ENCODE results near the gene RSAD1.

The RSAD1 gene

GRCh38 chr17:50531428-50532025, 52.9 kb downstream of the RSAD1 start:
- DNase-seq = no peak

GRCh38 chr17:50532452-50533024, 53.9 kb downstream of the RSAD1 start, which contains the start of gene EPN3:
TSS of gene EPN3 (plus strand) at chr17:50532735. CDS start at chr17:50536557, 3,822 bp downstream.
- no peaks in the 10 kb centered on the region for H3K27me3 ChIP-seq (ENCODE audit: insufficient read depth, low read depth, severe bottlenecking)
- H3K9me3 ChIP-seq (ENCODE audit: severe bottlenecking) = no peaks in the 10 kb centered on the region
- TF ChIP-seq CTCF (IDR thresholded peaks at IDR 0.05; ENCODE audit: low read depth, low read length) = peak; percentile 8; the same call in 1 of the 2 replicates
- H3K4me3 ChIP-seq (ENCODE audit: low read depth, low read length) = no peak within 1 kb of the TSS
- H3K36me3 ChIP-seq = no peaks in the 10 kb centered on the region
- H3K27ac ChIP-seq = no peak within 1 kb of the TSS
- no peak for DNase-seq

More at GRCh38 chr17:50531428-50532025, 52.9 kb downstream of the RSAD1 start:
- TF ChIP-seq CTCF (IDR thresholded peaks at IDR 0.05; ENCODE audit: low read depth, low read length) = no peak
- H3K4me3 ChIP-seq (ENCODE audit: low read depth, low read length) = no peak overlapping the region
- H3K27me3 ChIP-seq (ENCODE audit: insufficient read depth, low read depth, severe bottlenecking) = no peaks in the 10 kb centered on the region
- no peak overlapping the region for H3K27ac ChIP-seq
- no peaks in the 10 kb centered on the region for H3K9me3 ChIP-seq (ENCODE audit: severe bottlenecking)
- no peaks in the 10 kb centered on the region for H3K36me3 ChIP-seq

GRCh38 chr17:50533185-50533584, 54.5 kb downstream of the RSAD1 start:
- Histone ChIP-seq H3K4me3 (ENCODE audit: low read depth, low read length) (no peak overlapping the region), H3K27ac (no peak overlapping the region)
- no peak for DNase-seq

GRCh38 chr17:50533720-50534148, 55.1 kb downstream of the RSAD1 start:
- no peaks in the 10 kb centered on the region for H3K9me3 ChIP-seq (ENCODE audit: severe bottlenecking)
- H3K36me3 ChIP-seq = no peaks in the 10 kb centered on the region
- H3K27ac ChIP-seq = no peak overlapping the region
- H3K27me3 ChIP-seq (ENCODE audit: insufficient read depth, low read depth, severe bottlenecking) = no peaks in the 10 kb centered on the region
- no peak for TF ChIP-seq CTCF (IDR thresholded peaks at IDR 0.05; ENCODE audit: low read depth, low read length)
- no peak for DNase-seq
- H3K4me3 ChIP-seq (ENCODE audit: low read depth, low read length) = no peak overlapping the region

More at GRCh38 chr17:50533185-50533584, 54.5 kb downstream of the RSAD1 start:
- Histone ChIP-seq H3K27me3 (ENCODE audit: insufficient read depth, low read depth, severe bottlenecking) (no peaks in the 10 kb centered on the region), H3K9me3 (ENCODE audit: severe bottlenecking) (no peaks in the 10 kb centered on the region), H3K36me3 (no peaks in the 10 kb centered on the region)
- no peak for TF ChIP-seq CTCF (IDR thresholded peaks at IDR 0.05; ENCODE audit: low read depth, low read length)

- Histone ChIP-seq H3K27ac (no peak overlapping the region), H3K27me3 (ENCODE audit: insufficient read depth, low read depth, severe bottlenecking) (no peaks in the 10 kb centered on the region), H3K36me3 (no peaks in the 10 kb centered on the region), H3K9me3 (ENCODE audit: severe bottlenecking) (no peaks in the 10 kb centered on the region), H3K4me3 (ENCODE audit: low read depth, low read length) (no peak overlapping the region)
- TF ChIP-seq CTCF (IDR thresholded peaks at IDR 0.05; ENCODE audit: low read depth, low read length) = no peak
- no peak for DNase-seq
These were observed 55.7 kb downstream of the RSAD1 start for GRCh38 chr17:50534222-50534978.
